Tibial artery (tissue), 4 donors: ENCODE measurements around the gene ANO7.

Experiments used
- DNase-seq, 2 donors: peaks; one replicate each; pipeline ENCODE4 v3.0.0-alpha.2; 2019
- H3K27ac ChIP-seq, 2 donors: fragments of 200-600 bp; sonication (generic) in 1 of 2; 1 replicate in 1 of 2; 2 replicates in 1 of 2; pipeline ENCODE4 v1.5.1; 2018 to 2019; ENCODE audit warnings: mild to moderate bottlenecking in 1 of 2
- H3K27me3 ChIP-seq, 2 donors: fragments of 200-600 bp; sonication (generic) in 1 of 2; one replicate each; pipeline versions ENCODE4 v1.5.1 to v1.6.0; 2016 to 2019
- H3K36me3 ChIP-seq, 3 donors: fragments of 200-600 bp; sonication (generic) in 2 of 3; one replicate each; pipeline ENCODE4 v1.5.1; 2016 to 2019; ENCODE audit warnings: mild to moderate bottlenecking in 2 of 3
- H3K4me1 ChIP-seq, 4 donors: fragments of 200-600 bp; sonication (generic) in 2 of 4; 1 replicate in 3 of 4; 2 replicates in 1 of 4; pipeline ENCODE4 v1.5.1; 2016 to 2019
- H3K4me3 ChIP-seq, 2 donors: fragments of 200-600 bp; sonication (generic) in 1 of 2; 1 replicate in 1 of 2; 2 replicates in 1 of 2; pipeline ENCODE4 v1.5.1; 2018 to 2019; ENCODE audit warnings: mild to moderate bottlenecking in 2 of 2
- H3K9me3 ChIP-seq, 3 donors: fragments of 200-600 bp; sonication (generic) in 1 of 3; one replicate each; pipeline ENCODE4 v1.5.1; 2016 to 2019
- intact Hi-C: fragments of 100-400 bp; cut with DNase I; formaldehyde crosslinking; loops from one replicate; pipeline ENCODE4 v1.15.0; 2023; ENCODE audit warnings: low total_unique reads
- TF ChIP-seq, protein P1 (sequence below), 2 experiments: fragments of 200-600 bp in 1 of 2; fragments of 450-650 bp in 1 of 2; IDR thresholded peaks; one replicate each; pipeline ENCODE4 v1.5.1; 2017 to 2019; ENCODE audit warnings: antibody characterized with exemption in 2 of 2, mild to moderate bottlenecking in 1 of 2, moderate library complexity in 1 of 2

ANO7 gene

GRCh38 chr2:241225545-241225944 is 37.1 kb downstream of the ANO7 start:
- Histone ChIP-seq H3K27me3 (no peaks in the 10 kb centered on the region), H3K4me3 (no peak overlapping the region), H3K4me1 (peaks cover 0 to 7% (median 0%) of the 10 kb centered on the region in 4 donors), H3K27ac (no peak overlapping the region), H3K36me3 (peaks cover 40 to 56% (median 50%) of the 10 kb centered on the region in 3 donors), H3K9me3 (no peaks in the 10 kb centered on the region)
- TF ChIP-seq, protein P1, sequence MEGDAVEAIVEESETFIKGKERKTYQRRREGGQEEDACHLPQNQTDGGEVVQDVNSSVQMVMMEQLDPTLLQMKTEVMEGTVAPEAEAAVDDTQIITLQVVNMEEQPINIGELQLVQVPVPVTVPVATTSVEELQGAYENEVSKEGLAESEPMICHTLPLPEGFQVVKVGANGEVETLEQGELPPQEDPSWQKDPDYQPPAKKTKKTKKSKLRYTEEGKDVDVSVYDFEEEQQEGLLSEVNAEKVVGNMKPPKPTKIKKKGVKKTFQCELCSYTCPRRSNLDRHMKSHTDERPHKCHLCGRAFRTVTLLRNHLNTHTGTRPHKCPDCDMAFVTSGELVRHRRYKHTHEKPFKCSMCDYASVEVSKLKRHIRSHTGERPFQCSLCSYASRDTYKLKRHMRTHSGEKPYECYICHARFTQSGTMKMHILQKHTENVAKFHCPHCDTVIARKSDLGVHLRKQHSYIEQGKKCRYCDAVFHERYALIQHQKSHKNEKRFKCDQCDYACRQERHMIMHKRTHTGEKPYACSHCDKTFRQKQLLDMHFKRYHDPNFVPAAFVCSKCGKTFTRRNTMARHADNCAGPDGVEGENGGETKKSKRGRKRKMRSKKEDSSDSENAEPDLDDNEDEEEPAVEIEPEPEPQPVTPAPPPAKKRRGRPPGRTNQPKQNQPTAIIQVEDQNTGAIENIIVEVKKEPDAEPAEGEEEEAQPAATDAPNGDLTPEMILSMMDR (IDR thresholded peaks at IDR 0.05) = no peak
- no peak for DNase-seq
- intact Hi-C loops = no loop called here

DNA sequence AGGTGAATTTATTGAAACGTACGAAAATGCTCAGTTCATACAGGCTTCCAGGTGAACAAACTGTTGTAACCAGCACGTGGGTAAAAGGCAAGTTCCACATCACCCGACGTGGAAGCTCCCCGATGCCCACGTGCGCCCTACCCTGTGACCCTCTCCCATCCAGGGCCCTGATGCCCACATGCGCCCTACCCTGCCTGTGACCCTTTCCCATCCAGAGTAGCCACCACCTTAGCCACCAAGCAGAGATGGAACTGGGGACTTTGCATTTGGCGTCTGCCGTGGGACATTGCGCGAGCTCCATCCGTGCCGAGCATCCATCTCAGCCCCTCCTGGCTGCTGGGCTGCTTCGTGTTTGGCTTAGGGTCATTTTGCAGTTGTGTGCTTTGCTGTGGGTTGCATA is 37.5 kb downstream of the ANO7 start:
- Histone ChIP-seq H3K36me3 (peaks cover 45 to 61% (median 55%) of the 10 kb centered on the region in 3 donors), H3K4me3 (no peak overlapping the region), H3K27ac (no peak overlapping the region), H3K4me1 (peaks cover 0 to 7% (median 0%) of the 10 kb centered on the region in 4 donors), H3K9me3 (no peaks in the 10 kb centered on the region), H3K27me3 (no peaks in the 10 kb centered on the region)
- TF ChIP-seq, protein P1 (IDR thresholded peaks at IDR 0.05) = no peak
- DNase-seq = no peak
- intact Hi-C loops = no loop called here

DNA sequence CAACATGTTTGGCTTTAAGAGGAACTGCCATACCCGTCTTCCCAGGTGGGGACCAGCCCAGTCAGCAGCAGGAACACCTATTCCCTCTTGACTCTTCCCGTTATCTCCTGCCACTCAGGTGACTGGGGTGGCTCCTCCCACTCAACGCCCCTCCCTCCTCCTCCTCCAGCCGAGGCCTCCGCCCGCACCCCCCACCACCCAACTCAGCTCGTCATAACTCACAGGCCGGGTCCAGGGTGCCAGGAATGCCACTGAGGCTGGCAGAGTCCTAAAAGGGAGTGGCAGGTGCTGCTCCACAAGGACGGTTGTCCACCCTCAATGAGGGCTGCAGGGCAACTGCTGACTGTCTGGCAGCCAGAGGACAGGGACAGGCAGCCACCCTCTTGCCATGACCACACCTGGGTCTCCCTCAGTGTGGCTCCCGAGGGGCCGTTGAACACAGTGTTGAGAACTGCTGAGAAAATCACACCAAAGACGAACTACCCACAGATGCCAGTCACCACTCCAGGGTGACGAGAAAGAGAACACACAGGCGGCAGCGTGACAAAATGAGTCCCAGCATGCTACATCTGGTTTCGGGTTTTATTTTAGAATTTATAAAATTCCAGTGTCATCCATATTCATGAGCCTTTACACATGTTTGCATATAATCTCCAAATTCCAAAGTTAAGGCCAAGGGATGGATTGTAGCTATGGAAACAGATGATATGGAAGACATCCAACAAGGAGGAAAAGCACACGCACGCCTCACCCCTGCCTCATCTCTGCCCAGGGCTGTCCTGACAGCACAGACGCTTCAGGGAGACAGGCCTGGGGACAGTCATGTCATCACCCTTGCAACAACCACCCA is 38.5 kb downstream of the ANO7 start:
- no peak overlapping the region for H3K4me3 ChIP-seq
- no peak for DNase-seq
- TF ChIP-seq, protein P1 (IDR thresholded peaks at IDR 0.05) = no peak

GRCh38 chr2:241227594-241227993 is 39.1 kb downstream of the ANO7 start:
- peaks cover 59 to 77% (median 69%) of the 10 kb centered on the region in 3 donors for H3K36me3 ChIP-seq
- peaks cover 0 to 7% (median 0%) of the 10 kb centered on the region in 4 donors for H3K4me1 ChIP-seq
- TF ChIP-seq, protein P1 (IDR thresholded peaks at IDR 0.05) = no peak
- H3K9me3 ChIP-seq = no peaks in the 10 kb centered on the region
- no peak overlapping the region for H3K27ac ChIP-seq
- DNase-seq = no peak
- intact Hi-C loops = no loop called here
- H3K27me3 ChIP-seq = no peaks in the 10 kb centered on the region
- H3K4me3 ChIP-seq = no peak overlapping the region

More for the DNA sequence above, 38.5 kb downstream of the ANO7 start:
- H3K9me3 ChIP-seq = no peaks in the 10 kb centered on the region
- peaks cover 53 to 70% (median 64%) of the 10 kb centered on the region in 3 donors for H3K36me3 ChIP-seq
- H3K27me3 ChIP-seq = no peaks in the 10 kb centered on the region
- H3K27ac ChIP-seq = no peak overlapping the region
- intact Hi-C loops = no loop called here
- peaks cover 0 to 7% (median 0%) of the 10 kb centered on the region in 4 donors for H3K4me1 ChIP-seq

DNA sequence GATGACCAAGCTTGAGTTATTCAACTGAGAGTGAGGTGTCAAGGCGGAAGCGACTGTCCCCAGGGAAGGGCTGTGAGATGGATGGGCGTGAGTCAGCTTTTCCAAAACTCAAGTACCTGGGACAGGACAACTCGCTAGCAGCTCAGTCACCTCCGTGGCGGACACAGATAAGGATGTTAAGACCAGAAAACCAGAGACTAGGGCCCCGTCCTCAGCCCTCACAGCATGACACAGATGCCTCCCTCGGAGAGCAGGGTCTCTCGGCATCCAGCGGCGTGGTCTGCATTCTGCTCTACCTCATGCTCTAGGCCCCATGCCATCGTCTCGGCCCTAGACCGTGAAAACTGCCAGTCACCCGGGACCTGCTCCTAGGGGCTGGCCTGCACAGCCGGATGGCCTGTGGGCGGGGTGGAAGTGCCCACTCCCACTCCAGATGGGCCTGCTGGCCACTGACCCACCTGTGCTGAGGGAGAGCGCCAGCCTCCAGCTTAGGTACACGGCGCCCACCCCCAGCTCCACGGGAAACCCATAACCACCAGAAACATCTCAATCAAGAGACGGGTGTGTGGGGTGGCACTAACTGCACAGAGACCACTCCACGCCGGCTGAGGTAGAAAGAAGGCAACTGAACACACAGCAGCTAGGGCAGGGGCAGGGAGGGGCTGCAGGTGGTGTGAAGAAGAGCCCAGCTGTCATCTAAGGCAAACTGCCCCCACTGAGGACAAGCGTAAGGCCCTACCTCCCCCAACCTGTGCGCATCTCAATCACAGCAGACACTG is 39.8 kb downstream of the ANO7 start:
- TF ChIP-seq, protein P1 (IDR thresholded peaks at IDR 0.05) = no peak
- peaks cover 66 to 84% (median 76%) of the 10 kb centered on the region in 3 donors for H3K36me3 ChIP-seq
- H3K9me3 ChIP-seq = no peaks in the 10 kb centered on the region
- H3K27me3 ChIP-seq = no peaks in the 10 kb centered on the region
- H3K4me1 ChIP-seq = peaks cover 0 to 7% (median 0%) of the 10 kb centered on the region in 4 donors
- no peak for DNase-seq
- H3K27ac ChIP-seq = no peak overlapping the region
- intact Hi-C loops = no loop called here
- H3K4me3 ChIP-seq = no peak overlapping the region
